ENCODE results near the gene LYRM2.

DNA sequence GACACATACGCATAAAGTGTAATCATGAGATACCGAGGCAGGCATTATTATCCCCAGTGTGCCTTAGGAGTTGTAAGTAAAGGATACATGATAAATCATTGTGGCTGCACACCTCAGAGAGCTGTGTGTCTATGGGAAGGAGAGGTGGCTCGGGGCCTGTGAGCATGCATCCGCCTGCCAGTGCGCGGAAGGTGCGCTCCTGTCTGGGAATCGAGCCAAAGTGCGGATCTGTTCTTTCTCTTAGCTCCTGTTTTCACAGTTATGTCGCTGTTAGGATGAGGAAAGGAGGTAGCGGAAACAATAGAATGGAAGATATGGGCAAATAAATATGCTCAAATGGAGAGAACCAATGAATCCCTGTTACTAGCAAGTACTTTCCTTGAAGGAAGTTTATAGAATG, 107.6 kb downstream of the LYRM2 start:
- TF ChIP-seq, protein P1, sequence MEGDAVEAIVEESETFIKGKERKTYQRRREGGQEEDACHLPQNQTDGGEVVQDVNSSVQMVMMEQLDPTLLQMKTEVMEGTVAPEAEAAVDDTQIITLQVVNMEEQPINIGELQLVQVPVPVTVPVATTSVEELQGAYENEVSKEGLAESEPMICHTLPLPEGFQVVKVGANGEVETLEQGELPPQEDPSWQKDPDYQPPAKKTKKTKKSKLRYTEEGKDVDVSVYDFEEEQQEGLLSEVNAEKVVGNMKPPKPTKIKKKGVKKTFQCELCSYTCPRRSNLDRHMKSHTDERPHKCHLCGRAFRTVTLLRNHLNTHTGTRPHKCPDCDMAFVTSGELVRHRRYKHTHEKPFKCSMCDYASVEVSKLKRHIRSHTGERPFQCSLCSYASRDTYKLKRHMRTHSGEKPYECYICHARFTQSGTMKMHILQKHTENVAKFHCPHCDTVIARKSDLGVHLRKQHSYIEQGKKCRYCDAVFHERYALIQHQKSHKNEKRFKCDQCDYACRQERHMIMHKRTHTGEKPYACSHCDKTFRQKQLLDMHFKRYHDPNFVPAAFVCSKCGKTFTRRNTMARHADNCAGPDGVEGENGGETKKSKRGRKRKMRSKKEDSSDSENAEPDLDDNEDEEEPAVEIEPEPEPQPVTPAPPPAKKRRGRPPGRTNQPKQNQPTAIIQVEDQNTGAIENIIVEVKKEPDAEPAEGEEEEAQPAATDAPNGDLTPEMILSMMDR (IDR thresholded peaks at IDR 0.05) = no peak
- no peak for TF ChIP-seq EP300 (IDR thresholded peaks at IDR 0.05)
